Hepatocyte (in vitro differentiated cells): ENCODE results near the gene UQCC3. TPM values are rescaled to one million over a fixed set of nuclear protein-coding genes. Genes with fewer than 3 reads are reported as not detected.
A peak's percentile ranks its signal among the peaks of the same experiment; 100 is the strongest.

Experiments
- DNase-seq: peaks from one replicate; pipeline ENCODE4 v3.0.0-alpha.2; 2016; ENCODE audit warnings: low spot score
- H2AFZ ChIP-seq: fragments of 200-600 bp; sonication (generic); 2 replicates; pipeline ENCODE4 v1.6.0; 2016; ENCODE audit warnings: antibody characterized with exemption, mild to moderate bottlenecking
- H3K27ac ChIP-seq: fragments of 200-600 bp; sonication (generic); 2 replicates; pipeline ENCODE4 v1.5.1; 2016; ENCODE audit warnings: mild to moderate bottlenecking
- H3K27me3 ChIP-seq: fragments of 200-600 bp; sonication (generic); 2 replicates; pipeline ENCODE4 v1.6.1; 2016
- H3K36me3 ChIP-seq: fragments of 200-600 bp; sonication (generic); replicated peaks from 2 replicates; pipeline ENCODE4 v1.5.1; 2016; ENCODE audit warnings: low read depth; ENCODE audit not compliant: insufficient read depth
- H3K4me1 ChIP-seq: fragments of 200-600 bp; sonication (generic); 2 replicates; pipeline ENCODE4 v1.5.1; 2016; ENCODE audit warnings: mild to moderate bottlenecking, moderate library complexity; ENCODE audit not compliant: insufficient read depth
- H3K4me2 ChIP-seq: fragments of 200-600 bp; sonication (generic); 2 replicates; pipeline ENCODE4 v1.6.0; 2016
- H3K4me3 ChIP-seq: fragments of 200-600 bp; sonication (generic); 2 replicates; pipeline ENCODE4 v1.5.1; 2016; ENCODE audit warnings: mild to moderate bottlenecking
- H3K79me2 ChIP-seq: fragments of 200-600 bp; sonication (generic); 2 replicates; pipeline ENCODE4 v1.6.0; 2017; ENCODE audit warnings: mild to moderate bottlenecking
- H3K9me2 ChIP-seq: fragments of 200-600 bp; sonication (generic); replicated peaks from 2 replicates; pipeline ENCODE4 v1.6.0; 2017; ENCODE audit warnings: mild to moderate bottlenecking; ENCODE audit not compliant: insufficient read depth
- H3K9me3 ChIP-seq: fragments of 200-600 bp; sonication (generic); 2 replicates; pipeline ENCODE4 v1.5.1; 2016; ENCODE audit warnings: low read depth, mild to moderate bottlenecking
- H4K20me1 ChIP-seq: fragments of 200-600 bp; sonication (generic); 2 replicates; pipeline ENCODE4 v1.6.0; 2016; ENCODE audit warnings: mild to moderate bottlenecking; ENCODE audit not compliant: insufficient read depth, poor library complexity, severe bottlenecking
- EZH2 ChIP-seq: fragments of 200-600 bp; sonication (generic); IDR thresholded peaks from 2 replicates; pipeline ENCODE4 v1.6.1; 2016; ENCODE audit warnings: antibody characterized with exemption, mild to moderate bottlenecking, borderline replicate concordance
- EZH2phosphoT487 ChIP-seq: fragments of 200-600 bp; sonication (generic); IDR thresholded peaks from one replicate; pipeline ENCODE4 v1.6.1; 2018; ENCODE audit warnings: antibody characterized with exemption, mild to moderate bottlenecking, low read depth, moderate library complexity; ENCODE audit not compliant: unreplicated experiment, severe bottlenecking
- WGBS: methylation state at CpG from one replicate; pipeline ENCODE4 v1.1.6; 2016; ENCODE audit warnings: low lambda C conversion rate; ENCODE audit errors: missing lambda C conversion rate; 5-methylcytosine and 5-hydroxymethylcytosine counted together
- polyA plus RNA-seq: library from polyadenylated mRNA; unstranded; fragments of >200 nt; fragmentation: Nextera tagmentation; extraction: Ambion mirVana; gene quantifications from 2 replicates; pipeline ENCODE4 v1.2.1, GENCODE V29; 2016
- small RNA-seq: library from RNA; depleted of rRNA; stranded (forward); fragments of <200 nt; gene quantifications from one replicate; pipeline ENCODE3, GENCODE V24; 2014
- total RNA-seq: library from RNA; depleted of rRNA; stranded (reverse); fragments of >200 nt; gene quantifications from 2 replicates; pipeline ENCODE4 v1.2.3, GENCODE V29; 2014
- TF ChIP-seq, protein P1 (sequence below): fragments of 200-600 bp; sonication (generic); IDR thresholded peaks from 2 replicates; pipeline ENCODE4 v1.5.1; 2016; ENCODE audit warnings: antibody characterized with exemption, mild to moderate bottlenecking; ENCODE audit not compliant: poor library complexity

Gene UQCC3
- total and polyA plus RNA-seq, 2 experiments from 2014 or later: 8.9 to 17.0 TPM

DNA sequence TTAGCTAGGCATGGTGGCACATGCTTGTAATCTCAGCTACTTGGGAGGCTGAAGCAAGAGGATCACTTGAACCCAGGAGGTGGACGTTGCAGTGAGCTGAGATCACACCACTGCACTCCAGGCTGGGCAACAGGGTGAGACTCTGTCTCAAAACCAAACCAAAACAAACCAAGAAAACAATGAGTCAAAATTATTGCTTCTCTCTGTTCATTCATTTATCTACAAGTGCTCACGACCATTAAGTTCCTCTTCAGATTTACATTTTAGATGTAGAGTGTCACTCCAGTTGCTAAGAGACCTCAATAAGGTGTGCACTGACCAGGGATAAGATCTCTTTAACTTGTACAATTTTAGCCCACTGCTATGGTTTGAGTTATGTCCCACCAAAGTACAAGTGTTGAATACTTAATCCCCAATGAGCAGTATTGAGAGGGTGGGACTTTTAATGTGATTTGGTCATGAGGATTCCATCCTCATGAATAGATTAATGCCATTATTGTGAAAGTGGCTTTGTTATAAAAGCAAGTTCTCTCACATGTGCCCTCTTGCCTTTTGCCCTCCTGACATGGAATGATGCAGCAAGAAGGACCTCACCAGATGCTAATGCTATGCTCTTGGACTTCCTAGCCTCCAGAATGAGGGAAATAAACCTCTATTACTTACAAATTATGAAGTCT lies 48.0 kb downstream of the UQCC3 start:
- Histone ChIP-seq H3K4me2 (no peak overlapping the region), H3K4me1 (peaks cover 12% of the 10 kb centered on the region), H3K36me3 (peaks cover 12% of the 10 kb centered on the region), H4K20me1 (peaks cover 26% of the 10 kb centered on the region), H3K27ac (no peak overlapping the region), H2AFZ (no peak overlapping the region), H3K9me2 (no peaks in the 10 kb centered on the region), H3K9me3 (no peaks in the 10 kb centered on the region), H3K4me3 (no peak overlapping the region), H3K27me3 (no peaks in the 10 kb centered on the region), H3K79me2 (peaks cover 90% of the 10 kb centered on the region)
- DNase-seq: no peak
- TF ChIP-seq EZH2phosphoT487 (no peak), EZH2 (no peak)
- WGBS: 96% methylated on average over 2 of the region's 2 CpGs

DNA sequence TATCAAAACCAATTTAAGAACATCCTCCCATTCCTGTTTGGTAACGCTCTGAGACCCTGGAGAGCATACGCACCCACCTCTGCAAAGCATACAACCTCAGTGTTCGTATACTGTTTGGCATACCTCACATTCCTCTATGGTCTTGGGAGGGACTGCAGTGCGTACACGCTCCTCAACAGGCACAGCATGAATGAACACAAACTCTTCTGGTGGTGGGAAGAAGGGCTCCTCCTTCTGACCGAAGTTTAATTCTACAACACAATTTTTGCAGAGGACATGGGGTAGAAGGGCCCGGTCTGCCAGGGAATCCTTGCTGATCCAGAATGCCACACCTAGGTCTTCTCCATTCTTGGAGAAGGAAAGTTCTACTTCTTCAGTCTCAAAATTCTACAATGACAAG lies 50.5 kb downstream of the UQCC3 start:
- Histone ChIP-seq H4K20me1 (peaks cover 49% of the 10 kb centered on the region), H3K9me2 (no peaks in the 10 kb centered on the region), H3K9me3 (no peaks in the 10 kb centered on the region), H3K4me3 (no peak overlapping the region), H2AFZ (no peak overlapping the region), H3K27ac (no peak overlapping the region), H3K27me3 (no peaks in the 10 kb centered on the region), H3K4me2 (no peak overlapping the region), H3K79me2 (peaks cover 96% of the 10 kb centered on the region), H3K4me1 (peaks cover 16% of the 10 kb centered on the region), H3K36me3 (peaks cover 12% of the 10 kb centered on the region)
- peak; percentile 51 for DNase-seq
- TF ChIP-seq EZH2phosphoT487: no peak
- TF ChIP-seq, protein P1, sequence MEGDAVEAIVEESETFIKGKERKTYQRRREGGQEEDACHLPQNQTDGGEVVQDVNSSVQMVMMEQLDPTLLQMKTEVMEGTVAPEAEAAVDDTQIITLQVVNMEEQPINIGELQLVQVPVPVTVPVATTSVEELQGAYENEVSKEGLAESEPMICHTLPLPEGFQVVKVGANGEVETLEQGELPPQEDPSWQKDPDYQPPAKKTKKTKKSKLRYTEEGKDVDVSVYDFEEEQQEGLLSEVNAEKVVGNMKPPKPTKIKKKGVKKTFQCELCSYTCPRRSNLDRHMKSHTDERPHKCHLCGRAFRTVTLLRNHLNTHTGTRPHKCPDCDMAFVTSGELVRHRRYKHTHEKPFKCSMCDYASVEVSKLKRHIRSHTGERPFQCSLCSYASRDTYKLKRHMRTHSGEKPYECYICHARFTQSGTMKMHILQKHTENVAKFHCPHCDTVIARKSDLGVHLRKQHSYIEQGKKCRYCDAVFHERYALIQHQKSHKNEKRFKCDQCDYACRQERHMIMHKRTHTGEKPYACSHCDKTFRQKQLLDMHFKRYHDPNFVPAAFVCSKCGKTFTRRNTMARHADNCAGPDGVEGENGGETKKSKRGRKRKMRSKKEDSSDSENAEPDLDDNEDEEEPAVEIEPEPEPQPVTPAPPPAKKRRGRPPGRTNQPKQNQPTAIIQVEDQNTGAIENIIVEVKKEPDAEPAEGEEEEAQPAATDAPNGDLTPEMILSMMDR: peak; percentile 15
- WGBS: 48% methylated on average over 7 of the region's 7 CpGs

Small RNA genes within 50 kb of the gene (small RNA-seq; reads per million reads assigned to genes)
- gene SNORA57: not detected

Other genes starting within 250 kb of the UQCC3 start
- gene AHNAK, start 124.9 kb upstream of the UQCC3 start, total RNA-seq: 218 and 237 TPM in 2 replicates
- gene AHNAK, start 124.9 kb upstream of the UQCC3 start, polyA plus RNA-seq: 38.0 and 47.6 TPM in 2 replicates
- gene EEF1G, start 97.8 kb upstream of the UQCC3 start, total RNA-seq: 1,612 and 1,634 TPM in 2 replicates
- 501 and 526 TPM in 2 replicates for gene EEF1G, start 97.8 kb upstream of the UQCC3 start, polyA plus RNA-seq
- gene TUT1, start 80.2 kb upstream of the UQCC3 start, total RNA-seq: 6.7 and 11.7 TPM in 2 replicates
- gene TUT1, start 80.2 kb upstream of the UQCC3 start, polyA plus RNA-seq: 14.2 and 16.5 TPM in 2 replicates
- 46.8 and 53.1 TPM in 2 replicates for gene MTA2, start 69.8 kb upstream of the UQCC3 start, total RNA-seq
- 17.1 and 25.6 TPM in 2 replicates for gene MTA2, start 69.8 kb upstream of the UQCC3 start, polyA plus RNA-seq
- gene EML3, start 58.9 kb upstream of the UQCC3 start, total RNA-seq: 18.3 and 21.6 TPM in 2 replicates
- 22.6 and 51.0 TPM in 2 replicates for gene EML3, start 58.9 kb upstream of the UQCC3 start, polyA plus RNA-seq
- gene ROM1, start 58.4 kb upstream of the UQCC3 start, total RNA-seq: 1.5 and 1.9 TPM in 2 replicates
- gene ROM1, start 58.4 kb upstream of the UQCC3 start, polyA plus RNA-seq: 2.1 and 3.2 TPM in 2 replicates
- 32.3 and 34.4 TPM in 2 replicates for gene B3GAT3, start 49.7 kb upstream of the UQCC3 start, total RNA-seq
- 59.6 and 61.4 TPM in 2 replicates for gene B3GAT3, start 49.7 kb upstream of the UQCC3 start, polyA plus RNA-seq
- gene GANAB, start 25.1 kb upstream of the UQCC3 start, total RNA-seq: 251 and 254 TPM in 2 replicates
- 212 and 232 TPM in 2 replicates for gene GANAB, start 25.1 kb upstream of the UQCC3 start, polyA plus RNA-seq
- gene INTS5, start 18.4 kb upstream of the UQCC3 start, total RNA-seq: 12.6 and 18.7 TPM in 2 replicates
- 19.1 and 21.1 TPM in 2 replicates for gene INTS5, start 18.4 kb upstream of the UQCC3 start, polyA plus RNA-seq
- 63.7 and 80.4 TPM in 2 replicates for gene C11orf98, start 6.5 kb upstream of the UQCC3 start, total RNA-seq
- gene C11orf98, start 6.5 kb upstream of the UQCC3 start, polyA plus RNA-seq: 116 and 133 TPM in 2 replicates
- 10.0 and 22.5 TPM in 2 replicates for gene CSKMT, start 6.4 kb upstream of the UQCC3 start, total RNA-seq
- 5.7 and 7.1 TPM in 2 replicates for gene CSKMT, start 6.4 kb upstream of the UQCC3 start, polyA plus RNA-seq
- gene LBHD1, start 594 bp downstream of the UQCC3 start, total RNA-seq: 5.4 and 11.2 TPM in 2 replicates
- 6.5 and 6.7 TPM in 2 replicates for gene LBHD1, start 594 bp downstream of the UQCC3 start, polyA plus RNA-seq
- gene UBXN1, start 7.4 kb downstream of the UQCC3 start, total RNA-seq: 73.0 and 74.1 TPM in 2 replicates
- 73.2 and 73.8 TPM in 2 replicates for gene UBXN1, start 7.4 kb downstream of the UQCC3 start, polyA plus RNA-seq
- 0.40 and 1.1 TPM in 2 replicates for gene LRRN4CL, start 17.9 kb downstream of the UQCC3 start, total RNA-seq
- gene LRRN4CL, start 17.9 kb downstream of the UQCC3 start, polyA plus RNA-seq: 0.15 and 0.41 TPM in 2 replicates
- gene BSCL2, start 35.8 kb downstream of the UQCC3 start, total RNA-seq: 39.3 and 49.2 TPM in 2 replicates
- gene BSCL2, start 35.8 kb downstream of the UQCC3 start, polyA plus RNA-seq: 78.7 and 81.0 TPM in 2 replicates
- gene GNG3, start 36.0 kb downstream of the UQCC3 start, total RNA-seq: 0.23 and 0.24 TPM in 2 replicates
- gene GNG3, start 36.0 kb downstream of the UQCC3 start, polyA plus RNA-seq: 0.41 and 1.2 TPM in 2 replicates
- gene HNRNPUL2, start 55.8 kb downstream of the UQCC3 start, total RNA-seq: 14.0 and 15.4 TPM in 2 replicates
- 2.3 and 3.7 TPM in 2 replicates for gene HNRNPUL2, start 55.8 kb downstream of the UQCC3 start, polyA plus RNA-seq
- 26.3 and 35.0 TPM in 2 replicates for gene TTC9C, start 56.8 kb downstream of the UQCC3 start, total RNA-seq
- 35.4 and 39.9 TPM in 2 replicates for gene TTC9C, start 56.8 kb downstream of the UQCC3 start, polyA plus RNA-seq
- 7.0 and 11.0 TPM in 2 replicates for gene ZBTB3, start 82.5 kb downstream of the UQCC3 start, total RNA-seq
- 4.0 and 4.3 TPM in 2 replicates for gene ZBTB3, start 82.5 kb downstream of the UQCC3 start, polyA plus RNA-seq
- 96.5 and 110 TPM in 2 replicates for gene POLR2G, start 89.9 kb downstream of the UQCC3 start, total RNA-seq
- 171 and 195 TPM in 2 replicates for gene POLR2G, start 89.9 kb downstream of the UQCC3 start, polyA plus RNA-seq
- gene TAF6L, start 99.7 kb downstream of the UQCC3 start, total RNA-seq: 20.5 and 23.2 TPM in 2 replicates
- 35.9 and 36.0 TPM in 2 replicates for gene TAF6L, start 99.7 kb downstream of the UQCC3 start, polyA plus RNA-seq
- gene TMEM179B, start 115.7 kb downstream of the UQCC3 start, total RNA-seq: 78.0 and 99.1 TPM in 2 replicates
- 163 and 172 TPM in 2 replicates for gene TMEM179B, start 115.7 kb downstream of the UQCC3 start, polyA plus RNA-seq
- gene TMEM223, start 120.3 kb downstream of the UQCC3 start, total RNA-seq: 28.4 and 31.9 TPM in 2 replicates
- 30.3 and 36.1 TPM in 2 replicates for gene TMEM223, start 120.3 kb downstream of the UQCC3 start, polyA plus RNA-seq
- 37.2 and 37.6 TPM in 2 replicates for gene NXF1, start 133.8 kb downstream of the UQCC3 start, total RNA-seq
- gene NXF1, start 133.8 kb downstream of the UQCC3 start, polyA plus RNA-seq: 71.9 and 91.4 TPM in 2 replicates
- gene STX5, start 160.4 kb downstream of the UQCC3 start, total RNA-seq: 35.4 and 37.3 TPM in 2 replicates
- gene STX5, start 160.4 kb downstream of the UQCC3 start, polyA plus RNA-seq: 49.7 and 50.4 TPM in 2 replicates
- not detected in 2 replicates for gene TEX54, start 161.2 kb downstream of the UQCC3 start, total RNA-seq
- 1.8 and 3.5 TPM in 2 replicates for gene TEX54, start 161.2 kb downstream of the UQCC3 start, polyA plus RNA-seq
- 28.0 and 30.9 TPM in 2 replicates for gene WDR74, start 167.9 kb downstream of the UQCC3 start, total RNA-seq
- gene WDR74, start 167.9 kb downstream of the UQCC3 start, polyA plus RNA-seq: 28.9 and 34.1 TPM in 2 replicates
- 335 and 573 TPM in 2 replicates for gene SLC3A2, start 209.2 kb downstream of the UQCC3 start, total RNA-seq
- 456 and 476 TPM in 2 replicates for gene SLC3A2, start 209.2 kb downstream of the UQCC3 start, polyA plus RNA-seq
- gene CHRM1, start 249.7 kb downstream of the UQCC3 start, total RNA-seq: not detected in 2 replicates
- gene CHRM1, start 249.7 kb downstream of the UQCC3 start, polyA plus RNA-seq: not detected in 2 replicates